Mesendoderm (in vitro differentiated cells): Measurements from ENCODE around the gene FOLR1.
A peak's percentile ranks its signal among the peaks of the same experiment; 100 is the strongest.
"Not testable (repeated sequence)": the region's sequence is repeated elsewhere in the genome, so short reads cannot be mapped to it uniquely, and the experiment has no call there.

Source experiments
- DNase-seq: peaks from one replicate; pipeline ENCODE4 v3.0.0; 2013
- H2AK5ac ChIP-seq: 2 replicates; pipeline ENCODE4 v1.6.1; 2013; ENCODE audit warnings: low read length, inconsistent platforms
- H2BK120ac ChIP-seq: 2 replicates; pipeline ENCODE4 v1.6.1; 2013; ENCODE audit warnings: low read depth, mild to moderate bottlenecking, low read length, moderate library complexity, mixed read lengths
- H2BK15ac ChIP-seq: replicated peaks from 2 replicates; pipeline ENCODE4 v1.6.1; 2013; ENCODE audit warnings: low read depth, mild to moderate bottlenecking, moderate library complexity
- H2BK5ac ChIP-seq: 2 replicates; pipeline ENCODE4 v1.6.1; 2013; ENCODE audit warnings: low read length, inconsistent platforms
- H3K18ac ChIP-seq: 2 replicates; pipeline ENCODE4 v1.6.1; 2013; ENCODE audit warnings: mild to moderate bottlenecking, low read length, mixed read lengths
- H3K23ac ChIP-seq: one replicate; pipeline ENCODE4 v1.6.1; 2013; ENCODE audit warnings: low read length
- H3K27ac ChIP-seq: 2 replicates; pipeline ENCODE4 v1.5.1; 2013; ENCODE audit warnings: low read depth, mild to moderate bottlenecking, inconsistent platforms, low read length, moderate library complexity
- H3K27me3 ChIP-seq: 2 replicates; pipeline ENCODE4 v1.6.1; 2013; ENCODE audit warnings: low read length, control low read depth, mild to moderate bottlenecking, inconsistent platforms; ENCODE audit not compliant: insufficient read depth, poor library complexity
- H3K36me3 ChIP-seq: 2 replicates; pipeline ENCODE4 v1.6.1; 2013; ENCODE audit warnings: low read length, inconsistent platforms; ENCODE audit not compliant: control insufficient read depth, insufficient read depth
- H3K4ac ChIP-seq: one replicate; pipeline ENCODE4 v1.6.1; 2013; ENCODE audit warnings: low read depth, mild to moderate bottlenecking, low read length, moderate library complexity
- H3K4me1 ChIP-seq: 2 replicates; pipeline ENCODE4 v1.6.1; 2013; ENCODE audit warnings: low read depth, low read length, inconsistent platforms; ENCODE audit not compliant: control insufficient read depth
- H3K4me2 ChIP-seq: 2 replicates; pipeline ENCODE4 v1.6.1; 2013; ENCODE audit warnings: low read length
- H3K4me3 ChIP-seq: 2 replicates; pipeline ENCODE4 v1.5.1; 2013; ENCODE audit warnings: mild to moderate bottlenecking, low read length
- H3K56ac ChIP-seq: one replicate; pipeline ENCODE4 v1.6.1; 2013; ENCODE audit warnings: low read length
- H3K79me1 ChIP-seq: 2 replicates; pipeline ENCODE4 v1.6.1; 2013; ENCODE audit warnings: low read length, inconsistent platforms
- H3K79me2 ChIP-seq: 2 replicates; pipeline ENCODE4 v1.6.1; 2013; ENCODE audit warnings: mild to moderate bottlenecking, low read length; ENCODE audit not compliant: control insufficient read depth, insufficient read depth
- H3K9ac ChIP-seq: 2 replicates; pipeline ENCODE4 v1.6.1; 2013; ENCODE audit warnings: low read length, inconsistent platforms
- H4K5ac ChIP-seq: one replicate; pipeline ENCODE4 v1.6.1; 2013; ENCODE audit warnings: low read length
- H4K8ac ChIP-seq: one replicate; pipeline ENCODE4 v1.6.1; 2013; ENCODE audit warnings: low read depth, mild to moderate bottlenecking, control low read depth, low read length, moderate library complexity
- WGBS: extraction: QIAGEN DNeasy Blood & Tissue Kit; methylation state at CpG from one replicate; pipeline ENCODE4 v1.1.7; 2013; ENCODE audit warnings: low lambda C conversion rate, missing lambda C conversion rate; ENCODE audit not compliant: insufficient coverage; ENCODE audit errors: extremely low coverage; 5-methylcytosine and 5-hydroxymethylcytosine counted together

The FOLR1 gene

GRCh38 chr11:72189455-72190250 is 2.3 kb upstream of the FOLR1 start:
- Histone ChIP-seq H2BK5ac (no peak overlapping the region), H3K23ac (no peak overlapping the region)

GRCh38 chr11:72190631-72191071 is 1.3 kb upstream of the FOLR1 start:
- DNase-seq, result no peak
- no peak overlapping the region for H4K5ac ChIP-seq
- no peaks in the 10 kb centered on the region for H3K79me1 ChIP-seq
- no peak overlapping the region for H2AK5ac ChIP-seq
- no peak overlapping the region for H3K56ac ChIP-seq
- H3K4me2 ChIP-seq, result no peak overlapping the region
- no peak overlapping the region for H3K18ac ChIP-seq
- H3K4me1 ChIP-seq, result peaks cover 14% of the 10 kb centered on the region
- no peak overlapping the region for H3K9ac ChIP-seq
- no peaks in the 10 kb centered on the region for H3K27me3 ChIP-seq
- H2BK15ac ChIP-seq, result no peak overlapping the region
- H2BK120ac ChIP-seq, result no peak overlapping the region
- H2BK5ac ChIP-seq, result no peak overlapping the region
- H3K4ac ChIP-seq, result no peak overlapping the region
- H3K23ac ChIP-seq, result peak overlapping the region; percentile 81
- no peak overlapping the region for H3K27ac ChIP-seq
- H4K8ac ChIP-seq, result no peak overlapping the region
- H3K4me3 ChIP-seq, result no peak overlapping the region
- no peaks in the 10 kb centered on the region for H3K36me3 ChIP-seq
- H3K79me2 ChIP-seq, result no peaks in the 10 kb centered on the region
- WGBS, result no CpG with 5 or more reads among the region's 5 CpGs

More at GRCh38 chr11:72189455-72190250, 2.3 kb upstream of the FOLR1 start:
- Histone ChIP-seq H3K27me3 (no peaks in the 10 kb centered on the region), H3K9ac (peak overlapping the region; percentile 17), H3K56ac (peak overlapping the region; percentile 68), H2BK120ac (no peak overlapping the region), H4K8ac (no peak overlapping the region), H3K27ac (no peak overlapping the region), H3K79me1 (no peaks in the 10 kb centered on the region), H3K4ac (peak overlapping the region; percentile 18), H3K36me3 (no peaks in the 10 kb centered on the region), H2BK15ac (no peak overlapping the region), H4K5ac (peak overlapping the region; percentile 40), H3K79me2 (no peaks in the 10 kb centered on the region), H3K18ac (no peak overlapping the region), H3K4me2 (no peak overlapping the region), H2AK5ac (peak overlapping the region; percentile 29), H3K4me1 (peaks cover 14% of the 10 kb centered on the region), H3K4me3 (no peak overlapping the region)
- DNase-seq, result peak; percentile 93
- no CpG with 5 or more reads among the region's 3 CpGs for WGBS

DNA sequence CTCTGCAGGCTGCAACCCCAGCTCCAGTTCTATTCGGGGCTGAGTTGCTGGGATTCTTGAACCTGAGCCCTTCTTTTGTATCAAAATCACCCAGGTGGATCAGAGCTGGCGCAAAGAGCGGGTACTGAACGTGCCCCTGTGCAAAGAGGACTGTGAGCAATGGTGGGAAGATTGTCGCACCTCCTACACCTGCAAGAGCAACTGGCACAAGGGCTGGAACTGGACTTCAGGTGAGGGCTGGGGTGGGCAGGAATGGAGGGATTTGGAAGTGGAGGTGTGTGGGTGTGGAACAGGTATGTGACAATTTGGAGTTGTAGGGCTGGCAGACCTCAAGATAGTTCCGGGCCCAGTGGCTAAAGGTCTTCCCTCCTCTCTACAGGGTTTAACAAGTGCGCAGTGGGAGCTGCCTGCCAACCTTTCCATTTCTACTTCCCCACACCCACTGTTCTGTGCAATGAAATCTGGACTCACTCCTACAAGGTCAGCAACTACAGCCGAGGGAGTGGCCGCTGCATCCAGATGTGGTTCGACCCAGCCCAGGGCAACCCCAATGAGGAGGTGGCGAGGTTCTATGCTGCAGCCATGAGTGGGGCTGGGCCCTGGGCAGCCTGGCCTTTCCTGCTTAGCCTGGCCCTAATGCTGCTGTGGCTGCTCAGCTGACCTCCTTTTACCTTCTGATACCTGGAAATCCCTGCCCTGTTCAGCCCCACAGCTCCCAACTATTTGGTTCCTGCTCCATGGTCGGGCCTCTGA is 3.8 kb downstream of the FOLR1 start:
- Histone ChIP-seq H3K23ac (no peak overlapping the region), H3K79me1 (no peaks in the 10 kb centered on the region), H4K5ac (no peak overlapping the region), H3K36me3 (no peaks in the 10 kb centered on the region), H3K18ac (no peak overlapping the region), H2BK120ac (no peak overlapping the region), H3K4me2 (no peak overlapping the region), H3K4ac (no peak overlapping the region), H3K9ac (no peak overlapping the region), H4K8ac (no peak overlapping the region), H2BK15ac (no peak overlapping the region), H3K56ac (no peak overlapping the region), H3K4me1 (peaks cover 4% of the 10 kb centered on the region), H2AK5ac (no peak overlapping the region), H2BK5ac (no peak overlapping the region), H3K4me3 (no peak overlapping the region), H3K79me2 (no peaks in the 10 kb centered on the region), H3K27me3 (no peaks in the 10 kb centered on the region), H3K27ac (no peak overlapping the region)
- no peak for DNase-seq
- WGBS, result no CpG with 5 or more reads among the region's 12 CpGs

- H3K79me1 ChIP-seq, H3K4me1 ChIP-seq, H2BK5ac ChIP-seq, H3K27ac ChIP-seq, H3K4ac ChIP-seq, H3K9ac ChIP-seq, H3K56ac ChIP-seq, H3K4me2 ChIP-seq, H3K23ac ChIP-seq, H3K18ac ChIP-seq, H2AK5ac ChIP-seq, H2BK120ac ChIP-seq, H4K8ac ChIP-seq, H2BK15ac ChIP-seq, H3K36me3 ChIP-seq, DNase-seq, H3K27me3 ChIP-seq, H3K4me3 ChIP-seq, H3K79me2 ChIP-seq, H4K5ac ChIP-seq: not testable (repeated sequence)
- WGBS, result no CpG with 5 or more reads among the region's 43 CpGs
Observed at GRCh38 chr11:72201445-72201844, 9.5 kb downstream of the FOLR1 start.

- no CpG with 5 or more reads among the region's 6 CpGs for WGBS
- no peaks in the 10 kb centered on the region for H3K79me2 ChIP-seq
- H3K4me2 ChIP-seq, result no peak overlapping the region
- no peak overlapping the region for H3K23ac ChIP-seq
- no peak overlapping the region for H3K56ac ChIP-seq
- no peaks in the 10 kb centered on the region for H3K4me1 ChIP-seq
- H2BK15ac ChIP-seq, result no peak overlapping the region
- no peak for DNase-seq
- H3K36me3 ChIP-seq, result no peaks in the 10 kb centered on the region
- no peak overlapping the region for H3K9ac ChIP-seq
- H3K4me3 ChIP-seq, result no peak overlapping the region
- no peak overlapping the region for H4K8ac ChIP-seq
- H3K27ac ChIP-seq, result no peak overlapping the region
- no peak overlapping the region for H4K5ac ChIP-seq
- no peak overlapping the region for H2AK5ac ChIP-seq
- H3K79me1 ChIP-seq, result no peaks in the 10 kb centered on the region
- H2BK5ac ChIP-seq, result no peak overlapping the region
- no peak overlapping the region for H2BK120ac ChIP-seq
- H3K18ac ChIP-seq, result no peak overlapping the region
- no peaks in the 10 kb centered on the region for H3K27me3 ChIP-seq
- H3K4ac ChIP-seq, result no peak overlapping the region
Observed at GRCh38 chr11:72202571-72202970, 10.6 kb downstream of the FOLR1 start.
